GM19035 (cell line): ENCODE measurements around the gene FAM111A.
"Not testable (repeated sequence)": the region's sequence is repeated elsewhere in the genome, so short reads cannot be mapped to it uniquely, and the experiment has no call there.

Experiments used
- ATAC-seq: cut with Tn5 transposase; IDR thresholded peaks from one replicate; pipeline ENCODE4 v1.9.1; 2021; ENCODE audit not compliant: unreplicated experiment

FAM111A gene, protein sequence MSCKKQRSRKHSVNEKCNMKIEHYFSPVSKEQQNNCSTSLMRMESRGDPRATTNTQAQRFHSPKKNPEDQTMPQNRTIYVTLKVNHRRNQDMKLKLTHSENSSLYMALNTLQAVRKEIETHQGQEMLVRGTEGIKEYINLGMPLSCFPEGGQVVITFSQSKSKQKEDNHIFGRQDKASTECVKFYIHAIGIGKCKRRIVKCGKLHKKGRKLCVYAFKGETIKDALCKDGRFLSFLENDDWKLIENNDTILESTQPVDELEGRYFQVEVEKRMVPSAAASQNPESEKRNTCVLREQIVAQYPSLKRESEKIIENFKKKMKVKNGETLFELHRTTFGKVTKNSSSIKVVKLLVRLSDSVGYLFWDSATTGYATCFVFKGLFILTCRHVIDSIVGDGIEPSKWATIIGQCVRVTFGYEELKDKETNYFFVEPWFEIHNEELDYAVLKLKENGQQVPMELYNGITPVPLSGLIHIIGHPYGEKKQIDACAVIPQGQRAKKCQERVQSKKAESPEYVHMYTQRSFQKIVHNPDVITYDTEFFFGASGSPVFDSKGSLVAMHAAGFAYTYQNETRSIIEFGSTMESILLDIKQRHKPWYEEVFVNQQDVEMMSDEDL

DNA sequence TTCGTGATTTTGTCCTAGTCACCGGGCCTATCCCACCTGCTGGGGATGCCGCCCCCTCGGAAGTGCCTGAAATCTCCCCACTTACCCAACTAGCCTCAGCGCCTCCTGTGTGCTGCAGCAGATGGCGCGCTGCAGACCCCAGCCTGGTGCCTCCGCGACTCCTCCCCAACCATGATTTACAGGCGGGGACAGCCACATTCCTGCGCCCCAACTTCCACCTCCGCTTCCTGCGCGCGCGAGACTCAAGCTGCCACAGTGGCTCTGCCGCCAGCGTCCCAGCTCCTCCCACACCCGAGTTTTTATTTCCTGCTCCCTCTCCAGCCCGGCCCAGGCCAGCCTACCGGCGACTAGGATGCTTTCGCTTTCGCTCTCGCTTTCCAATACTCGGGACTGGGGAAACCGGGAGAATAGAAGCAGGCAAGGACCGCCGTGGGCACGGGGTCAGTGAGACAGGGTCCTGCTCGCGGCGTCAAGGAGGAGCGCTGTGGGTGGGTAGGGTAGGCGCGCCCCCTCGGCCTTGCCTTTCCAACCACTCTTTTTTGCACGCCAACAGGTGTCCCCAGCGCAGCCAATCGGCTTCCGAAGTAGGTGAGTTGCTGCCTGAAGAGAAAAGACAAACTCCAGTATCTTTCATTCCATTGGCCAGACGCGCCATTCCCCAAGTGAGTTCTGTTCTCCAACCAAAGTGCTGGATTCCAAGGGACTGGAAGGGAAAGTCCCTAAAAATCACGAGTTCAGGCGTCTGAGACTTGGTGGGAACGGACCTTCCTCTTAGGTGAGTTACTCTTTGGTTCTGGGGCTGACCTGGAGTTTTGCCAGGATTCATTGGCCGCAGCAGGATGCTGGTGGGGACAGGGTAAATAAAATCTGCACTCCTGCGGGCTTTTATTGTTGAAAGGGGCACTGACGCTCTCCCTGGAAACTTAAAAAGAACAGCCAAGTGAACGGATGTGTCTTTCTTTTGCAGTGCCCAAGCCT lies at the start of gene FAM111A:
Gene FAM111A, plus strand, starts transcription at position 327 of the 978 bp plus-strand sequence. CDS start 6,017 bp downstream, outside the sequence.
- peak; percentile 69 for ATAC-seq

DNA sequence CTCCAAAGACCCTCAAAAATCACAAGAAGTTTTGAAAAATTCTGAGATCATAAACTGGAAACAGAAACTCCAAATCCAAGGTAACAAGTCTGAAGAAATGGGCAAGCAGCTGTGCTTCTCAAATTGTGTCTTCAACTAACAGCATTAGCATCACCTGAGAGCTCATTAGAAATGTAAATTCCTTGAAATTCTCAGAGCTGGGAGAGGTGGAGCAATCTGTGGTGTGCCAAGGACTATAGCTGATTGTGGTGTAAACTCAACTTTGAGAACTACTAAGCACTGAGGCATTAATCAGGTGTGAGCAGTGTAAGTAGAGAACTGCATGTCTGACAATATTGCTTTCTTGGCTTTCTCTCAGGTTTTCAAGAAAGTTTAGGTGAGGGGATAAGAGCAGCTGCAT lies 49.1 kb upstream of the FAM111A start:
- ATAC-seq, result not testable (repeated sequence)

DNA sequence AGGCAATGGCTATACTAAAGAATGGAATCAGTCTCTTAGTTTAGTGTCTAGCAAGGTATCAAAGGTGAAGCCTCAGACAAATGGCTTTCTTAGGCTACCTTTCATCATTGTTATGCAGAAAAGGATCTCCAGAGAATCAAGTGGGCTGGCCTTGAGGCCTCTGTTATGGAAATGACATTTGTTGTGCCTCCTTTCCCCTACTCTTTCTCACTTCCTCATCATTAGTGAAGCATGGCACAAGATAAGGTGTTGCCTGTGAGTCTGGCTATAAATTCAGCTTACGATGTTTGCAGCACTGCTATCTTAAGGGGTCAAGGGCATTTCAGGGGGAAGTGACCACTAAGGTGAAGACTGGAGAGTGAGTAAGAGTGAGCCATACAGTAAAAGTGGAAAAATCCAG lies 47.4 kb upstream of the FAM111A start:
- peak; percentile 74 for ATAC-seq

DNA sequence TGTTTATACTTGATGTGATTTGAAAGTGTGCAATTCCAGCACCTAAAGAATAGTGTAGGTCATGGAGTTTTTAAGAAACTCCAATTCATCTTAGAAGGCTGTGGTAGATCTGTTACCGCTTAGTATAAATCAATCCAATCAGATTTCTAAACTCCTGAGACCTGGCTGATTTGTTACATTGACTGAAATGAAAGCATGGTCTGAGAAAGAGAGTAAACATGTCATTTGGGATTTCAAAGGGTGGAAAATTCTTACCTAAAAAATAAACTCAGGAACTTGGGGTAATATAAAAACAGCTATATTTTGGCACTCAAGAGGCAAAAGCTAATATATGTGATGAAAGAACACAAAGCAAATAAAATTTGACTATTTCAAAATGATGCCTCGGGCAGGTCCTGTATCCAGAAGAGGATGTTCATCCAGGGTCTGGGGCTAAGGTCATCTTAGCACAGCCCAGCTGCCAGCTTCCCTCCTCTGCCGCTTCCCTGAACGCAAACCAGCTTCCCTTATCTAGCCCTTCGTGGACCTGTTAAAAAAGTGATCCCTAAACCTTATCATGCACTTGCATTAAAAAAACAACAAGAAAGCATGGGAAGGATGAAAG lies 46.6 kb upstream of the FAM111A start:
- not testable (repeated sequence) for ATAC-seq

DNA sequence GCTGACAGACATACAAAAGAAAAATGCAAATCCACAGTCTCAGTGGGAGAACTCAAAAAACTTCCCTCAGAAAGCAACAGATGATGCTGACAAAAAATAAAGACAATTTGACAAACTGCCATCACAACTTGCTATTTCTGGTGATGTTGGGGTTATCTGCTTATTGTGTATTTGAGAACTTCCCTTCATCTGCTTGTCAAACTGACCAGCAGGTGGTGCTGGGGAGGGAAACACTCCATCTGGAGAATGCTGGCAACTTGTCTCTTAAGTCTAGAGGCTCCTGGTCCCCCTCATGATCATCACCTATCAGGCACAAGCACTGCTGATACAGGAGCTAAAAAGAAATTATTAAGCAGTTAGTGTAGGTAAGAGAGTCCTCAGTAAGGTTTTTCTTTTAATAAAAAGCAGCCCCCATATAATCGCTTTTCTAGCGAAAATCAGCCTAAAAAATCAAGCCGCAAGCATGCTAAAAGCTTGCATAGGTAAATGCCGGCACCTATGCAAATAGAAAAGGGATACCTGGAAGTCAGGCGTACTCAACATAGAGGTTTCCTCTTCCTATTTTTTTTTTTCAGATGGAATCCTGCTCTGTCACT lies 45.4 kb upstream of the FAM111A start:
- ATAC-seq, result peak; percentile 50

DNA sequence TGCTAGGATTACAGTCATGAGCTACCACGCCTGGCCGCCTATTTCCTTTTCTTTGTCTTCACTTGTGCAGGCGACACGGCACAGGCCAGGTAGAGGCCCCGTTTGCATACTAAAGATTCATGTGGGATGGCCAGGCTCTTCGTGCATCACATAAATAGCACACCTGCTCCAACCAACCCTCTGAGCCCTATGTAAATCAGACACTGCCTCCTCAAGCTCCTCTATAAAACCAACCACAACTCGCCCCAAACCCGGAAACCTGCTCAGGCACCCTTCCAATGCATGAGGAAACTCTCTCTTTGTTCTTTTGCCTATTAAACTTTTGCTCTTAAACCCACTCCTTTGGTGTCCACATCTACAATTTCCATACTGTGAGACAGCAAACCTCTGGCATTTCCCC lies 44.7 kb upstream of the FAM111A start:
- ATAC-seq, result not testable (repeated sequence)

DNA sequence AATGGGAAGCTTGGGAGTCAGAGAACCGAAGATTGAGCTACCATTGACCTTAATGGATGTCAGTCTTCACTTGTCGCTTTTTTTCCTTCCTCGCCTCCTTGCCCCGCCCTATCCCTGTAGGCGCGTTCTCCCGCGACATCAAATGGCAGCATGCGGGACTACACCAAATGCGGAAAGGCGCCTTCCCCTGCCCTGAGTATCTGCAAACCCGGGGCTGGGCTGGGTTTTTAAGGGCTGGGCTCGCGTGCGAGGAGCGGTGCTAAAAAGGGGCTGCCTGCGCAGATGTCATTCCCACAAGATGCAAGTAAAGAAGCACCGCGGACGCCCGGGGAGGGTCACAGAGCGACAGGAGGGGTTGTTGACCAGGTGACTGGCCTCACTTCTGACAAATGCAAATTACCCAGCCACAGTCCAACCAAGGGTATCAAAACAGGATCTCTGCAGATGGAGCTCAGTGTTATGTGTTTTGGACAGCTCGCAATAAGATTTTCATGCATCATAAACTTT lies 40.3 kb upstream of the FAM111A start:
- peak; percentile 75 for ATAC-seq

DNA sequence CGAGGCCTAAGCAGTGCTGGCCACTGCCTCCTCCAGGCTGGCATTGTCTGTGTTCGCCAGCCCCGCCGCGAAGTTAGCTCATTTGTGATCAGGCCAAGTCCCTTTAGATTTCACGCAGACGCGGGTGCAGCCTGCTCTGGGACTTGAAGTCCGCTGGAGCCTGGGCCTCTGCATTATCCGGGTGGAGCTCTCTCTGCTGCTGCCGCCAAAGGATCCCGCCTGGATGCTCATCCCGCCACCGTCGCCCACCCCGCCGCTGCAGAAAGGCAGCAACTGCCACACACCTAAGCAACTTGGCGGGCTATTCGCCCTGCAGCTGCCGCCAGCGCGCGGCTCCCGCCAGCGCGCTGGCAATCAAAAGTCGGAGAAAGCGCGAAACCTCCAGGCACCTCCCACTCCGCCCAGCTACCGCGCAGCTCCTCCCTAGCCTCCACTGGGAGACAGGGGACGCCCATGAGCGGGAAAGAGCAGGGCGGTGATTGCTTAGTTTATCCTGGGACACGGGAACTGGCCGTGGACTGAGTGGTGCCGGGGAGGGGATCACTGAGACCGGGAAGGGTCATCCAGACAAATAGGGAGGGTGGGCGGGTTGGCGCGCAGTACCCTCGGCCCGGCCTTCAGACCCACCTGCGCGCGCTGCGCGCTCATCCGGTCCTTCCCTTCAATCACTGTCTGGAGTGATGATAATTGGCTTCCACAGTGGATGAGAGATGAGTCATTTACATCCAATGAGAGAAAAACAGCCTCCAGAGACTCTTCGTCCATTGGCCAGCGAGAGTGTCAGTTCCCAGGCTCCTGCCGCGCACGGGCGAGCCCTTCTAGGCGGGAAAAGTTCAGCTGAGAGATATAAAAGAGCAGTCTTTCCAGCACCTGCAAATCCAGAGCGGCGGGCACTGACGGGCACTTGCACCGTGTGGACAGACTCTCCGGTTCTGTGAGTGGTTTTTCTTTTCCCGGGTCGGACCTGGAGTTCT lies 36.0 kb upstream of the FAM111A start, which contains the start of gene FAM111B:
Gene FAM111B, plus strand, starts transcription at position 875 of the 974 bp plus-strand sequence. CDS start 2,389 bp downstream, outside the sequence.
- ATAC-seq, result peak; percentile 70

DNA sequence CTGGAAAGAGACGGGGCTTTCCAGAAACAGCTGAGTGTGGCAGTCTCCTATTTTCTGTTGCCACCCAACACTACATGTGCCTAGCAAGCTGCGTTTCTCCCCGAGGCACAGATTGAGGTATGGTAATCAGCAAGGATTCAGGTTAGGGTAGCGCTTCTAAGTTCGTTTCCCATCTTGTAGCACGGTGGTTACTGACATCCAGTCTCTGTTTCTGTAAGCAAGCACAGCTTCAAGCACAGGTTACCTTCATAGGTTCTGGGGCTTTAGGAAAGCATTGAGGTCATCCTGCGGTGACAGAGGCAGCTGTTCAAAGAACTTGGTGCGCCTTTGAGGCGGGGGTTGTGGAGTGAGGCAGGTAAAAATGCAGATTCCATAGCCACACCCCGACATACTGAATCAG lies 34.9 kb upstream of the FAM111A start:
- ATAC-seq, result peak; percentile 35

DNA sequence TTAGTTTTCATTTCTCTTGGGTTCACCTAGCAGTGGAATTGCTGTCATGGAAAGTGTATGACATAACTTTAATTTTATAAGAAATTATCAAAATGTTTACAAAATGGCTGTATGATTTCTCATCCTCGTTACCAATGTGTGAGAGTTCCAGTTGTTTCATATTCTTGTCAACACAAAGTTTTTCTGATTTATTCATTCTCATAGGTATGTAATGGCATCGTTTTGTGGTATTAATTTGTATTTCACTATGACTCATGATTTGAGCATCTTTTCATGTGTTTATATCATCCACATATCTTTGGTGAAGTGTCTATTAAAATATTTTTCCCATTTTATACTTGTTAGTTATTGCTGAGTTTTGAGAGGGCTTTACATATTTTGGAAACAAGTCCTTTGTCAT lies 30.2 kb upstream of the FAM111A start:
- no peak for ATAC-seq

DNA sequence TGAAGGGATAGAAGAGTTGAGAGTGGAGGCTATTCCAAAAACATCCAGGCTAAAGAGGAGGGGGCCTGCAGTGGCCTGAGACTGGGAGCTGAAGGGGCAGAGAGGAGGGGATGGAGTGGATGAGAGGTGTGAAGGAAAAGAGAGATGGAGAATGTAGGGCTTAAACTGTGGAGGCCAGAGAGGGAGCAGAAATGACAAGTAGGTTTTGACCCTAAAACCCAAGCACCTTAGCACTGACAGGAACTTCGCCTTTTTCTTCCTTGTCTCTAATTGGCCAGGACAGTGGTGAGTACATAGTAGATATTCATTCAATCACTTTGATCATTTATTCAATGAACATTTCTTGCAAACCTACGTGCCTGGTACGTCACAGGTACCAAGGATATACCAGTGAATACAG lies 28.3 kb upstream of the FAM111A start:
- no peak for ATAC-seq

DNA sequence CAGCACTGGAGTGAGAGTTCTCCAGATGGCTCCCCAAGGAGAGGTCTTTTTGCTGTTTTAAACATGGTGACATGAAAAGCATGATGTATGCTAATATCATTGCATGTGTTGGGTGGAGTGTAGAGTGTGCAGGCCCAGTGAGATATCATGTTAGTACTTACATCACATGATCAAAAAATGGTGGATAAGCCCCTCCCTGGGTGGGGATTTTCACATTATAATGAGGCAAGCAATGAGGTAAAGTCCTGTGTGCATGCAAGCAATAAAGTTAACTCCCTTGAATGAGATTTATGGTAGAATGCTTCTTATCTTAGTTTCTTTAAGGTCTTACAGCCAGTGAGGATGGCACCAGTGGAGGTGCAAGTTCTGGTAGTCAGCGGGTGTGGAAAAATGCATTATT lies 27.1 kb upstream of the FAM111A start:
- ATAC-seq, result no peak

DNA sequence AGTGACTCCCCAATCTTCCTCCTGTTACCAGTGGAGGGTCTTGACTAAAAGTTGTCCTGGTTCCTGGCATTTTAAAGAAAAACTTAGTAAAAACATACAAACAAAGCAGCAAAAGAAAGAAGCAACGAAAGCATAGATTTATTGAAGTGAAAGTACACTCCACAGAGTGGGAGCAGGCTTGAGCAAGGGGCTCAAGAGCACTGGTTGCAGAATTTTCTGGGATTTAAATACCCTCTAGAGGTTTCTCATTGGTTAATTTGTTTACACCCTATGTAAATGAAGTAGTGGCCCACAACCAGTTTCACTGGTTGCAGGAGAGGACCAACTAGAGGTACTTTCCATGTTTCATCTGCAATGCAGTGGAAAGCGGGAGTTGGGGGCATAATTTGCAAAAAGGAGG lies 24.9 kb upstream of the FAM111A start:
- ATAC-seq, result no peak

DNA sequence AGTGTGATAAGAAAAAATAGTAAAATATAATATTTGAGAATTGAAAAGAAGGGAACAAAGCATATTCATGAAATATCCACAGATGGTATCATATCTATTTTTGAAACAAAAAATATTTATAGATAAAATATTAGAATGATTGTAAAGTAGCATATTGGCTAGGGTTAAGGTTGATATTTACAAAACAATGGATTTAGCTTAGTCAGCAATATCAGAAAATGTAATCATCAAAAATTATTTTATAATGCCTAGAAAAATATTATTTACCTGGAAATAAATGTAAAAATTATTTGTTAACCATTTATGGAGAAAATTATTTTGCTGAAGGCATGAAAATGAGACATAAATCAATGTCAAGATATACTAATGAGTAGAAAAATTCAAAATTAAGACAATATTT lies 22.8 kb upstream of the FAM111A start:
- ATAC-seq, result no peak

DNA sequence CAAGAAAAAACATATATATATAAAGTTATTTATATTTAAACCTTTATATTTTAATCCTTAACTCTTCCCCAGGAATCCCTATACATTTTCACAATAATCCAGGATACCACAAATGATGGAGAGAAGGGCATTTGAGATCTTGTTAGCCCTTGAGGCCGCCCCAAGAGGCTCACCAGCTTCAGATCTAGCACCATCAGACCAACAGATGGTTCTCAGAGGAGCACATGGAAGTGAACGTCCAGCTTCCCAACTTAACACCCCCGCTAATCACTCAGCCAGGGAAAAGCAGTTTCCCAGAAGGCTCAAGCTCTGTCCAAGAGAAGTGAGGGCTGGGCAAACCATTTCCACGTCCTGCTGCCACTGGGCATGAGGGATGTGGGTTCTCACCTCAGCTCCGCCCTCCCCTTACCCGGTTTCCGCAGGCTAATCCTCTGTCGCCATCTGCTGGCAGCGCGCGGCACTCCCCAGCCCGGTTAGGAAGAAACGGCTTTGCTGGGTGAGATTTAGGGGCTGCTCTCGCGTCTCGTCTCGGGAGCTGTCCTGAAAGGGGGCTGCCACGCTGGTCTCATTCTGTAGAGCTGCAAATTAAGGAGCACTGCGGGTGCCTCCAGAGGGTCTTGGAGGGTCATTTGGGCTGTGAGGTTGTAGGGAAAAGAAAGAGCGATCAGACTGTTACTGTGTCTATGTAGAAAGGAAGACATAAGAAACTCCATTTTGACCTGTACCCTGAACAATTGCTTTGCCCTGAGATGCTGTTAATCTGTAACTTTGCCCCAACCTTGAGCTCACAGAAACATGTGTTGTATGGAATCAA lies 6.8 kb upstream of the FAM111A start:
- ATAC-seq, result peak; percentile 95

DNA sequence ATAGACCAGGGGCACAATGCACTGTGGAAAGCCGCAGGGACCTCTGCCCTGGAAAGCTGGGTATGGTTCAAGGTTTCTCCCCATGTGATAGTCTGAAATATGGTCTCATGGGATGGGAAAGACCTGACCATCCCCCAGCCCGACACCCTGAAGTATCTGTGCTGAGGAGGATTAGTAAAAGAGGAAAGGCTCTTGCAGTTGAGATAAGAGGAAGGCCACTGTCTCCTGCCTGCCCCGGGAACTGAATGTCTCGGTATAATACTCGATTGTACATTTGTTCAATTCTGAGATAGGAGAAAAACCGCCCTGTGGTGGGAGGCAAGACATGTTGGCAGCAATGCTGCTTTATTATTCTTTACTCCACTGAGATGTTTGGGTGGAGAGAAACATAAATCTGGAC lies 6.1 kb upstream of the FAM111A start:
- not testable (repeated sequence) for ATAC-seq

DNA sequence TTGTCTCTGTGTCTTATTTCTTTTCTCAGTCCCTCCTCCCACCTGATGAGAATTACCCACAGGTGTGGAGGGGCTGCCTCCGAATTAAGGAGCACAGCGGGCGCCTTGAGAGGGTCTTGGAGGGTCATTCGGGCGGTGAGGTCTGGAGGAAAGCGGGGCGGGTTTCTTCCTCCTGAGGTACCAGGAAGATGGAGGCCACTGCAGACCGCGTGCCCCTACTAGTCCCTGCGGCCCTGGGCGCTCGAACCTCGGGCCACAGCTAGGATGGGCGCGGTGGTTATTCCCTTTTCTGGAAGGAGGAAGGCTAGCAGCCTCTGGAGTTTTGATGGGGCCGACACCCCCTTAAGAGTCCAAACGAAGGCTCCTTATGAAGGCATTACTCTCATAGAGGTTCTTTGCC lies 5.5 kb upstream of the FAM111A start:
- ATAC-seq, result no peak

DNA sequence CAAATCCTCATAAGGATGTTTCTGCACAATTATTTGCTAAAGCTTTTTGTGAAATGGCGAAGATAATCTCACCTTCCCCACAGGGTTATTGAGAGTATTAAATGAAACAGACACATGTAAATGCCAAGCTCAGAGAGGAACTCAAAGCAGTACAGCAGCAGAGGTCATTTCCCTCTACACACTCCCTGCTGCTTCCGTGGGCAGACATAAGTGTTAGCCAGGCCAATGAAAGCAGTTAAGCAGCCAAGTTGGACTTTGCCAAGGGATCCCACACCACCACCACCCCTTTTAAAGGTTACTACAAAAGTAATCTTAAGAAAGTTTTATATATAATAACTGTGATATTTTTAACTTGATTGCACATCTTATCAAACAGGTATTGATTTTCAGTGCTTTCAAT lies 4.0 kb upstream of the FAM111A start:
- ATAC-seq, result no peak
